ENCODE data around the gene ZNF862.

Gene ZNF862

GRCh38 chr7:149866779-149867447, 28.7 kb downstream of the ZNF862 start:
- no peak for TF ChIP-seq CTCF (IDR thresholded peaks at IDR 0.05; ENCODE audit: low read depth, low read length)
- Histone ChIP-seq H3K9me3 (ENCODE audit: severe bottlenecking) (no peaks in the 10 kb centered on the region), H3K4me3 (ENCODE audit: low read depth, low read length) (no peak overlapping the region), H3K36me3 (peaks cover 6% of the 10 kb centered on the region), H3K27me3 (ENCODE audit: insufficient read depth, low read depth, severe bottlenecking) (no peaks in the 10 kb centered on the region), H3K27ac (no peak overlapping the region)
- DNase-seq, result no peak

- no peak overlapping the region for H3K4me3 ChIP-seq (ENCODE audit: low read depth, low read length)
Measured at GRCh38 chr7:149867762-149868622, 29.8 kb downstream of the ZNF862 start.

GRCh38 chr7:149868623-149869290, 30.6 kb downstream of the ZNF862 start:
- DNase-seq, result no peak
- Histone ChIP-seq H3K4me3 (ENCODE audit: low read depth, low read length) (no peak overlapping the region), H3K27me3 (ENCODE audit: insufficient read depth, low read depth, severe bottlenecking) (no peaks in the 10 kb centered on the region), H3K9me3 (ENCODE audit: severe bottlenecking) (no peaks in the 10 kb centered on the region), H3K27ac (no peak overlapping the region), H3K36me3 (peaks cover 6% of the 10 kb centered on the region)
- no peak for TF ChIP-seq CTCF (IDR thresholded peaks at IDR 0.05; ENCODE audit: low read depth, low read length)

More at GRCh38 chr7:149867762-149868622, 29.8 kb downstream of the ZNF862 start:
- Histone ChIP-seq H3K27ac (no peak overlapping the region), H3K9me3 (ENCODE audit: severe bottlenecking) (no peaks in the 10 kb centered on the region), H3K36me3 (peaks cover 6% of the 10 kb centered on the region), H3K27me3 (ENCODE audit: insufficient read depth, low read depth, severe bottlenecking) (no peaks in the 10 kb centered on the region)
- peak; percentile 5 for DNase-seq
- TF ChIP-seq CTCF (IDR thresholded peaks at IDR 0.05; ENCODE audit: low read depth, low read length), result no peak

- H3K27me3 ChIP-seq (ENCODE audit: insufficient read depth, low read depth, severe bottlenecking), result no peaks in the 10 kb centered on the region
- TF ChIP-seq CTCF (IDR thresholded peaks at IDR 0.05; ENCODE audit: low read depth, low read length), result no peak
- peaks cover 6% of the 10 kb centered on the region for H3K36me3 ChIP-seq
- no peak for DNase-seq
- no peak overlapping the region for H3K4me3 ChIP-seq (ENCODE audit: low read depth, low read length)
- H3K27ac ChIP-seq, result no peak overlapping the region
- H3K9me3 ChIP-seq (ENCODE audit: severe bottlenecking), result no peaks in the 10 kb centered on the region
Measured at GRCh38 chr7:149869291-149869650, 31.1 kb downstream of the ZNF862 start.

GRCh38 chr7:149869867-149870266, 31.7 kb downstream of the ZNF862 start:
- H3K36me3 ChIP-seq, result peaks cover 6% of the 10 kb centered on the region
- no peak overlapping the region for H3K27ac ChIP-seq
- no peak for DNase-seq
- no peak overlapping the region for H3K4me3 ChIP-seq (ENCODE audit: low read depth, low read length)
- no peaks in the 10 kb centered on the region for H3K9me3 ChIP-seq (ENCODE audit: severe bottlenecking)
- no peaks in the 10 kb centered on the region for H3K27me3 ChIP-seq (ENCODE audit: insufficient read depth, low read depth, severe bottlenecking)
- TF ChIP-seq CTCF (IDR thresholded peaks at IDR 0.05; ENCODE audit: low read depth, low read length), result no peak
